C4-2B (cell line): ENCODE measurements around the gene MTO1.

ENCODE experiments used
- CTCF ChIP-seq: fragments of 450-650 bp; conservative IDR thresholded peaks from 2 replicates; pipeline ENCODE4 v1.5.1; 2017; ENCODE audit warnings: mild to moderate bottlenecking
- ZFX ChIP-seq: fragments of 450-650 bp; IDR thresholded peaks from 2 replicates; pipeline ENCODE4 v1.6.1; 2017

- TF ChIP-seq CTCF = no peak
- peak; percentile 93 for TF ChIP-seq ZFX
Measured at GRCh38 chr6:73520688-73521350, 59.3 kb downstream of the MTO1 start, which contains the start of gene EEF1A1.
